GM12878 (cell line): Measurements from ENCODE around the gene PHC3. TPM values are rescaled to one million over a fixed set of nuclear protein-coding genes. Genes with fewer than 3 reads are reported as not detected.

Source experiments
- ATAC-seq: fragments of 200-7000 bp; cut with Tn5 transposase; 3 replicates; pipeline ENCODE4 v1.9.1; 2020; ENCODE audit warnings: mild to moderate bottlenecking, moderate library complexity
- BruUV-seq: library from RNA; stranded (reverse); fragments of 400-500 nt; replicated peaks from 2 replicates; lab custom pipeline; 2021; lab: Mats Ljungman, UMichigan
- CTCF ChIA-PET: fragments of 300-600 bp; sonication (Branson Sonifier 250); formaldehyde crosslinking; extraction: SDS; loops from one replicate; lab custom pipeline; 2021; ENCODE audit warnings: inconsistent platforms; lab: Yijun Ruan, JAX
- POLR2A ChIA-PET: fragments of 350-600 bp; formaldehyde crosslinking; extraction: SDS; loops from one replicate; lab custom pipeline; 2021; ENCODE audit warnings: inconsistent platforms; lab: Charles Lee
- RAD21 ChIA-PET: fragments of 300-600 bp; sonication (Branson Sonifier 250); formaldehyde crosslinking; loops from one replicate; lab custom pipeline; 2023; ENCODE audit warnings: antibody characterized with exemption; ENCODE audit not compliant: unreplicated experiment; lab: Charles Lee
- SMC1A ChIA-PET: fragments of 300-600 bp; sonication (Branson Sonifier 250); formaldehyde crosslinking; loops from one replicate; lab custom pipeline; 2023; ENCODE audit not compliant: unreplicated experiment, uncharacterized antibody; lab: Charles Lee
- DNase-seq: peaks from one replicate; pipeline ENCODE4 v3.0.0-alpha.2; 2011; ENCODE audit warnings: low read depth, low spot score
- FAIRE-seq: peaks from 3 replicates; lab custom pipeline; 2011; peaks lifted over from hg19 to GRCh38; lab: Jason Lieb, UNC
- H2AFZ ChIP-seq: 2 replicates; pipeline ENCODE4 v1.6.0; 2011; ENCODE audit warnings: low read depth, low read length, control low read depth; ENCODE audit not compliant: control insufficient read depth
- H3K27ac ChIP-seq: 2 replicates; pipeline ENCODE4 v1.5.1; 2011; ENCODE audit warnings: control low read depth; ENCODE audit not compliant: control insufficient read depth, insufficient read depth
- H3K27me3 ChIP-seq, 2 experiments: replicated peaks in 1 of 2; 2 replicates each; pipeline versions ENCODE4 v1.6.0 to v1.6.1; 2011; ENCODE audit warnings: low read length in 1 of 2; ENCODE audit not compliant: control insufficient read depth in 2 of 2, insufficient read depth in 2 of 2
- H3K36me3 ChIP-seq, 2 experiments: 2 replicates each; pipeline ENCODE4 v1.5.1; 2011; ENCODE audit warnings: low read length in 1 of 2; ENCODE audit not compliant: control insufficient read depth in 2 of 2, insufficient read depth in 2 of 2
- H3K4me1 ChIP-seq: 2 replicates; pipeline ENCODE4 v1.6.1; 2011; ENCODE audit warnings: mild to moderate bottlenecking, low read length, moderate library complexity, mixed read lengths; ENCODE audit not compliant: control insufficient read depth, insufficient read depth
- H3K4me2 ChIP-seq: 2 replicates; pipeline ENCODE4 v1.6.0; 2011; ENCODE audit warnings: control low read depth; ENCODE audit not compliant: control insufficient read depth, insufficient read depth
- H3K4me3 ChIP-seq: fragments of 200-600 bp; sonication (generic); 2 replicates; pipeline ENCODE4 v1.5.1; 2016
- H3K79me2 ChIP-seq: 2 replicates; pipeline ENCODE4 v1.6.0; 2011; ENCODE audit warnings: low read length; ENCODE audit not compliant: control insufficient read depth, insufficient read depth
- H3K9ac ChIP-seq: 2 replicates; pipeline ENCODE4 v1.8.0; 2011; ENCODE audit warnings: low read length, control low read depth, mixed read lengths; ENCODE audit not compliant: control insufficient read depth, insufficient read depth
- H3K9me3 ChIP-seq: replicated peaks from 3 replicates; pipeline ENCODE4 v1.5.1; 2011; ENCODE audit warnings: mild to moderate bottlenecking, low read length; ENCODE audit not compliant: control insufficient read depth, insufficient read depth
- H4K20me1 ChIP-seq: 2 replicates; pipeline ENCODE4 v1.6.0; 2011; ENCODE audit not compliant: control insufficient read depth, insufficient read depth
- CEBPB ChIP-seq, 2 experiments: fragments of 150-350 bp in 1 of 2; IDR thresholded peaks; 2 replicates each; pipeline ENCODE4 v1.6.1; 2012 to 2014; ENCODE audit warnings: low read depth in 2 of 2, low read length in 2 of 2, borderline replicate concordance in 1 of 2, inconsistent platforms in 1 of 2
- E2F4 ChIP-seq: IDR thresholded peaks from 2 replicates; pipeline ENCODE4 v1.6.1; 2012; ENCODE audit warnings: low read depth, low read length, improper control_type of control experiment
- EED ChIP-seq: sonication (generic); IDR thresholded peaks from 2 replicates; pipeline ENCODE4 v1.6.1; 2016; ENCODE audit warnings: antibody characterized with exemption, low read depth
- FOXK2 ChIP-seq: fragments of 450-650 bp; IDR thresholded peaks from 2 replicates; pipeline ENCODE4 v1.6.1; 2017; ENCODE audit warnings: mild to moderate bottlenecking, moderate library complexity
- NFYB ChIP-seq: IDR thresholded peaks from 2 replicates; pipeline ENCODE4 v1.6.1; 2011; ENCODE audit warnings: low read depth, mild to moderate bottlenecking, low read length, improper control_type of control experiment, moderate library complexity; ENCODE audit not compliant: insufficient read depth
- RAD51 ChIP-seq: fragments of 450-650 bp; IDR thresholded peaks from 2 replicates; pipeline ENCODE4 v1.6.1; 2016; ENCODE audit warnings: moderate library complexity, mild to moderate bottlenecking, inconsistent platforms
- SMAD1 ChIP-seq: fragments of 450-650 bp; IDR thresholded peaks from 2 replicates; pipeline ENCODE4 v1.6.1; 2018; ENCODE audit warnings: mild to moderate bottlenecking, low read depth; ENCODE audit not compliant: partially characterized antibody
- TAF1 ChIP-seq: IDR thresholded peaks from 2 replicates; pipeline ENCODE4 v1.6.1; 2011; ENCODE audit warnings: mild to moderate bottlenecking, low read depth, low read length, borderline replicate concordance
- TCF12 ChIP-seq: IDR thresholded peaks from 2 replicates; pipeline ENCODE4 v1.6.1; 2011; ENCODE audit warnings: low read depth, mild to moderate bottlenecking, low read length
- YBX1 ChIP-seq: fragments of 450-650 bp; IDR thresholded peaks from 2 replicates; pipeline ENCODE4 v1.6.1; 2016; ENCODE audit warnings: antibody characterized with exemption
- ZNF384 ChIP-seq: IDR thresholded peaks from 2 replicates; pipeline ENCODE4 v1.6.1; 2012; ENCODE audit warnings: low read depth, mild to moderate bottlenecking, low read length, improper control_type of control experiment, borderline replicate concordance
- WGBS: methylation state at CpG from one replicate; pipeline ENCODE4 v1.1.6; 2016; ENCODE audit warnings: low lambda C conversion rate; ENCODE audit not compliant: insufficient replicate concordance, insufficient coverage; ENCODE audit errors: missing lambda C conversion rate; 5-methylcytosine and 5-hydroxymethylcytosine counted together
- in situ Hi-C: fragments of 300-500 bp; cut with MboI; formaldehyde crosslinking; loops from 9 replicates; pipeline ENCODE4 v1.14.3; 2018; ENCODE audit warnings: mixed read lengths
- intact Hi-C: fragments of 100-400 bp; cut with micrococcal nuclease; formaldehyde crosslinking; loops from one replicate; pipeline ENCODE4 v1.14.2; 2022; ENCODE audit not compliant: unreplicated experiment
- polyA plus RNA-seq, 11 experiments: library from polyadenylated mRNA; depleted of rRNA in 4 of 11; unstranded in 6 of 11; stranded (reverse) in 5 of 11; fragments of >200 nt; fragmentation: Nextera tagmentation in 4 of 11; fragmentation: Illumina TruSeq in 1 of 11; extraction: Ambion mirVana in 4 of 11; extraction: Trizol in 1 of 11; gene quantifications; 1 replicate in 1 of 11; 2 replicates in 10 of 11; pipeline versions ENCODE4 v1.2.1 to v1.2.3, GENCODE V29; 2011 to 2016; ENCODE audit warnings: inconsistent platforms in 2 of 11, missing spikeins in 2 of 11, low read depth in 1 of 11
- total RNA-seq, 4 experiments: library from RNA; depleted of rRNA in 3 of 4; stranded (reverse); fragments of >200 nt in 3 of 4; fragmentation: Illumina TruSeq in 1 of 4; extraction: Trizol in 1 of 4; gene quantifications; 2 replicates each; pipeline versions ENCODE4 v1.2.1 to v1.2.3, GENCODE V29; 2013 to 2021
- TF ChIP-seq, protein P1 (sequence below): IDR thresholded peaks from 2 replicates; pipeline ENCODE4 v1.6.1; 2012; ENCODE audit warnings: low read depth, low read length, improper control_type of control experiment
- TF ChIP-seq, protein P2 (sequence below): fragments of 450-650 bp; IDR thresholded peaks from 2 replicates; pipeline ENCODE4 v1.6.1; 2016; ENCODE audit warnings: mild to moderate bottlenecking, moderate library complexity, borderline replicate concordance
- TF ChIP-seq, protein P3 (sequence below): fragments of 450-650 bp; formaldehyde crosslinking; IDR thresholded peaks from 2 replicates; pipeline ENCODE4 v1.4.0; 2020; ENCODE audit warnings: mild to moderate bottlenecking, moderate library complexity

The PHC3 gene
- total and polyA plus RNA-seq, 10 of the 15 experiments (the other 5 are each of a cell fraction or from before 2014, with no cell fraction given), result 3.3 to 62.3 (median 22.1) TPM

DNA sequence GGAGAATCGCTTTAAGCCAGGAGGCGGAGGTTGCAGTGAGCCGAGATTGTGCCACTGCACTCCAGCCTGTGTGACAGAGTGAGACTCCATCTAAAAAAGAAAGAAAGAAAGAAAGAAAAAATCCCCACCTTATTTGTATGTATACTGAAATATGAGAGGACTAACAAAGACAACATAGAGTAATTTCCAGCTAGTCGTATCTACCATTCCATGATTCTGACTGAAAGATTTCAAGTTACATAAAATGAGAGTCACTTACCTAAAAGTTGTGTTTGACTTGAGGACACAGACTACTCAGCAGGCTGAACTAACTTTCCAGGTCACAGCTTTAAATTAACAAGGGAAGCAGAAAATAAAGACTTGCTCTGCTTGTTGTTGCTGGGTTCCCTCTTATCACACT is 21.9 kb upstream of the PHC3 start:
- no peak for FAIRE-seq
- peaks cover 3% of the 10 kb centered on the region; the same call in 1 of the 2 replicates for H3K4me1 ChIP-seq
- no peak overlapping the region for H3K27ac ChIP-seq
- ATAC-seq, result peak; percentile 15; the same call in 2 of the 3 replicates
- H3K27me3 ChIP-seq, result 0 out of 4 replicates have a peak, but pooled peaks cover 0 to 3% of the 10 kb centered on the region in 2 experiments
- 31% methylated on average over 4 of the region's 4 CpGs for WGBS
- no peaks in the 10 kb centered on the region for H3K9me3 ChIP-seq
- no peak for DNase-seq
- intact Hi-C loops (no loop called here), in situ Hi-C loops (no loop called here)
- BruUV-seq, result no TSS peak
- no peaks in the 10 kb centered on the region for H3K36me3 ChIP-seq
- no peak overlapping the region for H3K9ac ChIP-seq
- no peak overlapping the region for H2AFZ ChIP-seq
- no peak overlapping the region for H3K4me2 ChIP-seq
- H3K4me3 ChIP-seq, result peak overlapping the region; percentile 24; the same call in 1 of the 2 replicates
- H3K79me2 ChIP-seq, result no peaks in the 10 kb centered on the region
- ChIA-PET RAD21 (no interaction called here), CTCF (interaction anchor here (0.7 to 1.0 kb wide), 3 partner anchors 13 to 126 kb away, joined by 3 read pairs; no protein-coding TSS in a partner anchor), POLR2A (no interaction called here), SMC1A (interaction anchor here (0.7 kb wide), 1 partner anchor 24 kb away, joined by 3 read pairs; no protein-coding TSS in a partner anchor)
- H4K20me1 ChIP-seq, result no peaks in the 10 kb centered on the region
- TF ChIP-seq E2F4, result no peak
- no peak for TF ChIP-seq RAD51
- TF ChIP-seq, protein P1, sequence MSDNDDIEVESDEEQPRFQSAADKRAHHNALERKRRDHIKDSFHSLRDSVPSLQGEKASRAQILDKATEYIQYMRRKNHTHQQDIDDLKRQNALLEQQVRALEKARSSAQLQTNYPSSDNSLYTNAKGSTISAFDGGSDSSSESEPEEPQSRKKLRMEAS, result no peak
- TF ChIP-seq FOXK2, result no peak
- TF ChIP-seq, protein P2, sequence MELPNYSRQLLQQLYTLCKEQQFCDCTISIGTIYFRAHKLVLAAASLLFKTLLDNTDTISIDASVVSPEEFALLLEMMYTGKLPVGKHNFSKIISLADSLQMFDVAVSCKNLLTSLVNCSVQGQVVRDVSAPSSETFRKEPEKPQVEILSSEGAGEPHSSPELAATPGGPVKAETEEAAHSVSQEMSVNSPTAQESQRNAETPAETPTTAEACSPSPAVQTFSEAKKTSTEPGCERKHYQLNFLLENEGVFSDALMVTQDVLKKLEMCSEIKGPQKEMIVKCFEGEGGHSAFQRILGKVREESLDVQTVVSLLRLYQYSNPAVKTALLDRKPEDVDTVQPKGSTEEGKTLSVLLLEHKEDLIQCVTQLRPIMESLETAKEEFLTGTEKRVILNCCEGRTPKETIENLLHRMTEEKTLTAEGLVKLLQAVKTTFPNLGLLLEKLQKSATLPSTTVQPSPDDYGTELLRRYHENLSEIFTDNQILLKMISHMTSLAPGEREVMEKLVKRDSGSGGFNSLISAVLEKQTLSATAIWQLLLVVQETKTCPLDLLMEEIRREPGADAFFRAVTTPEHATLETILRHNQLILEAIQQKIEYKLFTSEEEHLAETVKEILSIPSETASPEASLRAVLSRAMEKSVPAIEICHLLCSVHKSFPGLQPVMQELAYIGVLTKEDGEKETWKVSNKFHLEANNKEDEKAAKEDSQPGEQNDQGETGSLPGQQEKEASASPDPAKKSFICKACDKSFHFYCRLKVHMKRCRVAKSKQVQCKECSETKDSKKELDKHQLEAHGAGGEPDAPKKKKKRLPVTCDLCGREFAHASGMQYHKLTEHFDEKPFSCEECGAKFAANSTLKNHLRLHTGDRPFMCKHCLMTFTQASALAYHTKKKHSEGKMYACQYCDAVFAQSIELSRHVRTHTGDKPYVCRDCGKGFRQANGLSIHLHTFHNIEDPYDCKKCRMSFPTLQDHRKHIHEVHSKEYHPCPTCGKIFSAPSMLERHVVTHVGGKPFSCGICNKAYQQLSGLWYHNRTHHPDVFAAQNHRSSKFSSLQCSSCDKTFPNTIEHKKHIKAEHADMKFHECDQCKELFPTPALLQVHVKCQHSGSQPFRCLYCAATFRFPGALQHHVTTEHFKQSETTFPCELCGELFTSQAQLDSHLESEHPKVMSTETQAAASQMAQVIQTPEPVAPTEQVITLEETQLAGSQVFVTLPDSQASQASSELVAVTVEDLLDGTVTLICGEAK, result no peak
- TF ChIP-seq SMAD1, result no peak
- TF ChIP-seq NFYB, result no peak
- TF ChIP-seq TAF1, result no peak
- no peak for TF ChIP-seq YBX1
- TF ChIP-seq, protein P3, sequence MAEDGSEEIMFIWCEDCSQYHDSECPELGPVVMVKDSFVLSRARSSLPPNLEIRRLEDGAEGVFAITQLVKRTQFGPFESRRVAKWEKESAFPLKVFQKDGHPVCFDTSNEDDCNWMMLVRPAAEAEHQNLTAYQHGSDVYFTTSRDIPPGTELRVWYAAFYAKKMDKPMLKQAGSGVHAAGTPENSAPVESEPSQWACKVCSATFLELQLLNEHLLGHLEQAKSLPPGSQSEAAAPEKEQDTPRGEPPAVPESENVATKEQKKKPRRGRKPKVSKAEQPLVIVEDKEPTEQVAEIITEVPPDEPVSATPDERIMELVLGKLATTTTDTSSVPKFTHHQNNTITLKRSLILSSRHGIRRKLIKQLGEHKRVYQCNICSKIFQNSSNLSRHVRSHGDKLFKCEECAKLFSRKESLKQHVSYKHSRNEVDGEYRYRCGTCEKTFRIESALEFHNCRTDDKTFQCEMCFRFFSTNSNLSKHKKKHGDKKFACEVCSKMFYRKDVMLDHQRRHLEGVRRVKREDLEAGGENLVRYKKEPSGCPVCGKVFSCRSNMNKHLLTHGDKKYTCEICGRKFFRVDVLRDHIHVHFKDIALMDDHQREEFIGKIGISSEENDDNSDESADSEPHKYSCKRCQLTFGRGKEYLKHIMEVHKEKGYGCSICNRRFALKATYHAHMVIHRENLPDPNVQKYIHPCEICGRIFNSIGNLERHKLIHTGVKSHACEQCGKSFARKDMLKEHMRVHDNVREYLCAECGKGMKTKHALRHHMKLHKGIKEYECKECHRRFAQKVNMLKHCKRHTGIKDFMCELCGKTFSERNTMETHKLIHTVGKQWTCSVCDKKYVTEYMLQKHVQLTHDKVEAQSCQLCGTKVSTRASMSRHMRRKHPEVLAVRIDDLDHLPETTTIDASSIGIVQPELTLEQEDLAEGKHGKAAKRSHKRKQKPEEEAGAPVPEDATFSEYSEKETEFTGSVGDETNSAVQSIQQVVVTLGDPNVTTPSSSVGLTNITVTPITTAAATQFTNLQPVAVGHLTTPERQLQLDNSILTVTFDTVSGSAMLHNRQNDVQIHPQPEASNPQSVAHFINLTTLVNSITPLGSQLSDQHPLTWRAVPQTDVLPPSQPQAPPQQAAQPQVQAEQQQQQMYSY (CRISPR knock-in tag), result no peak
- TF ChIP-seq EED, result no peak
- TF ChIP-seq ZNF384, result no peak
- TF ChIP-seq CEBPB (IDR thresholded peaks at IDR 0.05; ENCODE audit: borderline replicate concordance in 1 of 2, low read depth in 2 of 2, low read length in 2 of 2), result no peak
- no peak for TF ChIP-seq TCF12
